Cardiac fibroblast (primary cell): ENCODE data around the gene SERPINC1.
"Not testable (repeated sequence)": the region's sequence is repeated elsewhere in the genome, so short reads cannot be mapped to it uniquely, and the experiment has no call there.

Experiments
- DNase-seq, 2 donors: peaks; one replicate each; pipeline versions ENCODE4 v3.0.0 to v3.0.0-alpha.2; 2010; ENCODE audit warnings: low read depth in 2 of 2
- H3K4me3 ChIP-seq, 2 donors: replicated peaks in 1 of 2; 1 replicate in 1 of 2; 2 replicates in 1 of 2; pipeline ENCODE4 v1.5.1; 2011; ENCODE audit warnings: low read depth in 2 of 2, low read length in 2 of 2, mild to moderate bottlenecking in 2 of 2, moderate library complexity in 1 of 2
- TF ChIP-seq, protein P1 (sequence below): IDR thresholded peaks from one replicate; pipeline ENCODE4 v1.5.1; 2011; ENCODE audit warnings: low read depth, mild to moderate bottlenecking, low read length, inconsistent platforms

Gene SERPINC1

DNA sequence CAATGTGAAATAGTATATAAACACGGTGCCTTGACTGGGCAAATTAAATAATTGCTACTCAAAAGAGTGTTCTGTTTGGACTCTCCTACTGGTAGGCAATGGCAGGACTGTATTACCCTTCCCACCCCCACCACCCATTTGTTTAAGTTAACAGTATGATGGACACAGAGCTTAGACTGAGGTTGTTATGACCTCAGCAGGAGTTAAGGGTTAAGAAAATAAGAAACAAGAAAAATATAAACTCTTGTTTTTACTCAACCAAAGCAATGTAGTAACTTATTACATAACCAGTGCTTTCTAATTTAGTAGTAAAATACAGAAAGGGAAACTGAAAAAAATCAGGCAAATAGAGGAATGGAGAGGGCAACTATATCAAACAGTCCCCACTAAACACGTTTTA lies 19.9 kb upstream of the SERPINC1 start:
- DNase-seq = no peak
- H3K4me3 ChIP-seq = no peak overlapping the region
- TF ChIP-seq, protein P1, sequence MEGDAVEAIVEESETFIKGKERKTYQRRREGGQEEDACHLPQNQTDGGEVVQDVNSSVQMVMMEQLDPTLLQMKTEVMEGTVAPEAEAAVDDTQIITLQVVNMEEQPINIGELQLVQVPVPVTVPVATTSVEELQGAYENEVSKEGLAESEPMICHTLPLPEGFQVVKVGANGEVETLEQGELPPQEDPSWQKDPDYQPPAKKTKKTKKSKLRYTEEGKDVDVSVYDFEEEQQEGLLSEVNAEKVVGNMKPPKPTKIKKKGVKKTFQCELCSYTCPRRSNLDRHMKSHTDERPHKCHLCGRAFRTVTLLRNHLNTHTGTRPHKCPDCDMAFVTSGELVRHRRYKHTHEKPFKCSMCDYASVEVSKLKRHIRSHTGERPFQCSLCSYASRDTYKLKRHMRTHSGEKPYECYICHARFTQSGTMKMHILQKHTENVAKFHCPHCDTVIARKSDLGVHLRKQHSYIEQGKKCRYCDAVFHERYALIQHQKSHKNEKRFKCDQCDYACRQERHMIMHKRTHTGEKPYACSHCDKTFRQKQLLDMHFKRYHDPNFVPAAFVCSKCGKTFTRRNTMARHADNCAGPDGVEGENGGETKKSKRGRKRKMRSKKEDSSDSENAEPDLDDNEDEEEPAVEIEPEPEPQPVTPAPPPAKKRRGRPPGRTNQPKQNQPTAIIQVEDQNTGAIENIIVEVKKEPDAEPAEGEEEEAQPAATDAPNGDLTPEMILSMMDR = no peak

DNA sequence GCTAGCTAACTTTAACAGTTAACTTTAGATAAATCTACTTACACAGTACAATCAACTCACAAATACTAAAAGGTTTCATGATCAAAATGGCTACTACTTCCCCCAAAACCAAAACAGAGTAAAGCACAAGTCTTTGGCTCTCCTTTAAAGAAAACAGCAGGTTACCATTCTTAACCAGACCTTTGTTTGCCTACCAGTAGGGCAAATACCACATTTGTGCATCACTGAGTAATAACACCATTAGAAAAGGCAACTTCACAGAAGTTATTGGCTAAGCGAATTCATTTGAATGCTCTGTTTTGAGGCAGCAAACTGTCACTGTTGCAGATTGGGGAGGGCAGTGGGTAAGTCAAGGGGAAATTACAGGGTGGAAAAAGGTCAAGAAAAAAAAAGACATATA lies 17.3 kb upstream of the SERPINC1 start:
- no peak for DNase-seq
- no peak overlapping the region for H3K4me3 ChIP-seq
- TF ChIP-seq, protein P1 = no peak

GRCh38 chr1:173930541-173930940 lies 13.4 kb upstream of the SERPINC1 start:
- not testable (repeated sequence) for DNase-seq

GRCh38 chr1:173925306-173926242 lies 8.4 kb upstream of the SERPINC1 start:
- no peak overlapping the region for H3K4me3 ChIP-seq
- no peak for DNase-seq
- TF ChIP-seq, protein P1 = no peak

More at GRCh38 chr1:173930541-173930940, 13.4 kb upstream of the SERPINC1 start:
- not testable (repeated sequence) for H3K4me3 ChIP-seq

DNA sequence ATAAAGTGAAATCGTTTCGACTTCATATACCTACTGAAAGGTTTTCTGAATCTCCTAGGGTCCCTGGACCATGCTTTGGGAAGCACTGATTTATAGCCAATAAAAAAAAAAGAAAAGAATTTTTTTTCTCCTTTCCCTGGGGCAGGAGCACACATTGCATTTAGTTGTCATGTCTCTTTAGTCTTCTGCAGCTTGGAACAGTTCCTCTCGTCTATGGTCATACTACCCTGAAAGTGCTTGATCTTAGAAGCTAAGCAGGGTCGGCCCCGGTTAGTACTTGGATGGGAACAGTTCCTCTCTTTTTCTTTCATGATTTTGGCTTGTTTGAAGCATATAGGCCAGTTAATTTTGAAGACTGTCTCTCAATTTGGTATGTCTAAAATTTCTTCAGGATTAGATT lies 3.7 kb upstream of the SERPINC1 start:
- TF ChIP-seq, protein P1 = no peak
- H3K4me3 ChIP-seq = no peak overlapping the region
- DNase-seq = no peak

GRCh38 chr1:173917635-173918493 lies 737 bp upstream of the SERPINC1 start:
- TF ChIP-seq, protein P1 = no peak
- no peak for DNase-seq
- H3K4me3 ChIP-seq = no peak overlapping the region

DNA sequence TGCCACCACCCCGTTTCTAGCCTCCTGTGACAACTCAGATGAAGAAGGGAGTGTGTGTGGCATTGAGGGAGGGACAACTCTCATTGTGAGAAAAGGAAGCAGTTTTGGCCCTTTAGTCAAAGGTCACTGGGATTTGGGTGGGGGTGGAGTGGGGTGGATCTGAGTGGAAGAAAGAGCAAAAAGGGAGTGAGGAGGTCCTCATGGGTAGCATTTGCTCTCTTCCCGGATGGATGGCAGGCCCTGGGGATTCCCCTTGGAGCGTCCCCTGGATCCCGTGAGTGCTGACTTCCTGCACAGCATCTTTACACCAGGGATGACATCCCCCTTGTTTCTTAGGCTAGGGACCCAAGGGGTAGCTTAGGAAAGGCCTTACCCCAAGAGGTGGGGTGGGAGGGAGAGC lies 460 bp downstream of the SERPINC1 start:
- no peak for DNase-seq
- H3K4me3 ChIP-seq = no peak overlapping the region
- TF ChIP-seq, protein P1 = no peak
